Mucosa of stomach (tissue), 1 donor: ENCODE measurements around the gene NOP56.
A peak's percentile ranks its signal among the peaks of the same experiment; 100 is the strongest.

Experiments used
- H3K27me3 ChIP-seq: one replicate; pipeline ENCODE4 v1.7.0; 2013; ENCODE audit warnings: mild to moderate bottlenecking, low read length; ENCODE audit not compliant: control insufficient read depth, insufficient read depth
- H3K36me3 ChIP-seq: one replicate; pipeline ENCODE4 v1.7.0; 2013; ENCODE audit warnings: low read length; ENCODE audit not compliant: control insufficient read depth, insufficient read depth
- H3K4me1 ChIP-seq: one replicate; pipeline ENCODE4 v1.7.0; 2013; ENCODE audit warnings: mild to moderate bottlenecking, low read length; ENCODE audit not compliant: control insufficient read depth, insufficient read depth
- H3K4me3 ChIP-seq: one replicate; pipeline ENCODE4 v1.7.0; 2013; ENCODE audit warnings: low read length
- H3K9ac ChIP-seq: one replicate; pipeline ENCODE4 v1.7.0; 2013; ENCODE audit warnings: mild to moderate bottlenecking, low read length, moderate library complexity
- H3K9me3 ChIP-seq: one replicate; pipeline ENCODE4 v1.7.0; 2013; ENCODE audit warnings: mild to moderate bottlenecking, low read length, moderate library complexity; ENCODE audit not compliant: control insufficient read depth
- donor health status: Pancreatic carcinoma.

Gene NOP56

GRCh38 chr20:2651772-2652723, at the start of gene NOP56:
Gene NOP56 (plus strand): TSS chr20:2652632. CDS start chr20:2652661, 29 bp downstream.
- H3K9ac ChIP-seq = peak within 1 kb of the TSS; percentile 78
- no peaks in the 10 kb centered on the region for H3K27me3 ChIP-seq
- peak within 1 kb of the TSS; percentile 80 for H3K4me3 ChIP-seq
- no peaks in the 10 kb centered on the region for H3K9me3 ChIP-seq
- peaks cover 6% of the 10 kb centered on the region for H3K4me1 ChIP-seq
- H3K36me3 ChIP-seq = peaks cover 21% of the 10 kb centered on the region

GRCh38 chr20:2602746-2603145, 49.7 kb upstream of the NOP56 start:
- no peaks in the 10 kb centered on the region for H3K27me3 ChIP-seq
- H3K4me1 ChIP-seq = peaks cover 10% of the 10 kb centered on the region
- no peak overlapping the region for H3K9ac ChIP-seq
- no peaks in the 10 kb centered on the region for H3K36me3 ChIP-seq
- H3K4me3 ChIP-seq = no peak overlapping the region
- H3K9me3 ChIP-seq = no peaks in the 10 kb centered on the region

GRCh38 chr20:2603816-2604505, 48.5 kb upstream of the NOP56 start:
- Histone ChIP-seq H3K27me3 (no peaks in the 10 kb centered on the region), H3K9ac (no peak overlapping the region), H3K36me3 (no peaks in the 10 kb centered on the region)

GRCh38 chr20:2604506-2604835, 48.0 kb upstream of the NOP56 start:
- H3K27me3 ChIP-seq = no peaks in the 10 kb centered on the region
- no peak overlapping the region for H3K4me3 ChIP-seq
- H3K4me1 ChIP-seq = peaks cover 10% of the 10 kb centered on the region
- no peak overlapping the region for H3K9ac ChIP-seq
- H3K9me3 ChIP-seq = no peaks in the 10 kb centered on the region
- H3K36me3 ChIP-seq = no peaks in the 10 kb centered on the region

More at GRCh38 chr20:2603816-2604505, 48.5 kb upstream of the NOP56 start:
- H3K4me3 ChIP-seq = no peak overlapping the region
- no peaks in the 10 kb centered on the region for H3K9me3 ChIP-seq
- peaks cover 10% of the 10 kb centered on the region for H3K4me1 ChIP-seq

GRCh38 chr20:2606507-2607006, 45.9 kb upstream of the NOP56 start:
- H3K27me3 ChIP-seq = peaks cover 3% of the 10 kb centered on the region
- no peaks in the 10 kb centered on the region for H3K36me3 ChIP-seq
- no peak overlapping the region for H3K9ac ChIP-seq
- peaks cover 10% of the 10 kb centered on the region for H3K4me1 ChIP-seq
- no peaks in the 10 kb centered on the region for H3K9me3 ChIP-seq
- H3K4me3 ChIP-seq = no peak overlapping the region

DNA sequence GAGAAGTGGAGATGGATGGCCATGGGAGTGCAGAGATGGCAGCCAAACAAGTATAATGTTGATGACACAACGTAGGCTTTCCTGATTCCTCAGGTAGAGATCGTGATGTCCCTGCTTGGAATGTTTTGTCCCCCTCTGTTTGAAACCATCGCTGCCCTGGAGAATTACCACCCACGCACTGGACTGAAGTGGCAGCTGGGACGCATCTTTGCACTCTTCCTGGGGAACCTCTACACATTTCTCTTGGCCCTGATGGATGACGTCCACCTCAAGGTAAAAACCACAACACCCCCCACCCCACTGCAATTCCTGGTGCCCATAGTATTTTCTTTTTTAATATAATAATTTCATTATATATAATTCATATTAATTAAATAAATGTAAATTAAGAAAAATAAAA, 42.1 kb upstream of the NOP56 start:
- peaks cover 3% of the 10 kb centered on the region for H3K27me3 ChIP-seq

GRCh38 chr20:2610941-2611720, 41.3 kb upstream of the NOP56 start:
- Histone ChIP-seq H3K27me3 (peaks cover 3% of the 10 kb centered on the region), H3K36me3 (no peaks in the 10 kb centered on the region), H3K4me3 (no peak overlapping the region), H3K9me3 (no peaks in the 10 kb centered on the region), H3K4me1 (no peaks in the 10 kb centered on the region), H3K9ac (no peak overlapping the region)

More for the DNA sequence above, 42.1 kb upstream of the NOP56 start:
- H3K9me3 ChIP-seq = no peaks in the 10 kb centered on the region
- no peak overlapping the region for H3K9ac ChIP-seq
- no peaks in the 10 kb centered on the region for H3K36me3 ChIP-seq
- H3K4me3 ChIP-seq = no peak overlapping the region
- no peaks in the 10 kb centered on the region for H3K4me1 ChIP-seq

- Histone ChIP-seq H3K27me3 (peaks cover 3% of the 10 kb centered on the region), H3K4me3 (no peak overlapping the region), H3K9me3 (no peaks in the 10 kb centered on the region), H3K36me3 (no peaks in the 10 kb centered on the region), H3K9ac (no peak overlapping the region), H3K4me1 (no peaks in the 10 kb centered on the region)
Observed at GRCh38 chr20:2612073-2612472, 40.4 kb upstream of the NOP56 start.

DNA sequence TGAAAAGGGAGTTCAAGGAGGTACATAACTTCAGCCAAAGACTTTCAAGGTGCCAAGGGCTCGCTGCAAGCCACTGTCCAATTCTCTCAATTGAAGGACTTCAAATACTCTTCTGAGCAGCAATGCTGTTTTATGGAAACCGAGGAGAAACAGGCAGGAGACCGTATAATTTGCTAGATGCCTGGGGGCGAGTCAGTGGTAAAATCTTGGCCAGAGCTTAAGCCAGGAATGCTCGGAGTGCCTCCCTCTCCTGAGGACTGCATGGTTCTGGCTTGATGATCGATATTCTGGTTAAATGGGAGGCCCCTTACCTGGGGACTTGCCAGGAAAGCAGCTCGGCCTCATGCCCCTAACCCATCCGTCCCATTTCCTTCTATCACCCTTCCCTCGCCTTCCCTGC, 35.8 kb upstream of the NOP56 start:
- H3K9me3 ChIP-seq = no peaks in the 10 kb centered on the region
- H3K9ac ChIP-seq = no peak overlapping the region
- no peaks in the 10 kb centered on the region for H3K36me3 ChIP-seq
- no peaks in the 10 kb centered on the region for H3K4me1 ChIP-seq
- no peak overlapping the region for H3K4me3 ChIP-seq
- H3K27me3 ChIP-seq = peaks cover 2% of the 10 kb centered on the region

DNA sequence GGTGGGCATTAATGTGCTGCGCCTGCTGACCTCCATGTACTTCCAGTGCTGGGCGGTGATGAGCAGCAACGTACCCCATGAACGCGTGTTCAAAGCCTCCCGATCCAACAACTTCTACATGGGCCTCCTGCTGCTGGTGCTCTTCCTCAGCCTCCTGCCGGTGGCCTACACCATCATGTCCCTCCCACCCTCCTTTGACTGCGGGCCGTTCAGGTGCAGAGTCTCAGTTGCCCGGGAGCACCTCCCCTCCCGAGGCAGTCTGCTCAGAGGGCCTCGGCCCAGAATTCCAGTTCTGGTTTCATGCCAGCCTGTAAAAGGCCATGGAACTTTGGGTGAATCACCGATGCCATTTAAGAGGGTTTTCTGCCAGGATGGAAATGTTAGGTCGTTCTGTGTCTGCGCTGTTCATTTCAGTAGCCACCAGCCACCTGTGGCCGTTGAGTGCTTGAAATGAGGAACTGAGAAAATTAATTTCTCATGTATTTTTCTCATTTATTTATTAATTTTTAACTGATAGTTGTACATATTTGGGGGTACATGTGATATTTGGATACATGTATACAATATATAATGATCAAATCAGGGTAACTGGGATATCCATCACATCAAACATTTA, 35.2 kb upstream of the NOP56 start:
- Histone ChIP-seq H3K4me3 (no peak overlapping the region), H3K36me3 (no peaks in the 10 kb centered on the region), H3K9me3 (no peaks in the 10 kb centered on the region), H3K4me1 (no peaks in the 10 kb centered on the region), H3K27me3 (peaks cover 2% of the 10 kb centered on the region), H3K9ac (no peak overlapping the region)

GRCh38 chr20:2618815-2619214, 33.6 kb upstream of the NOP56 start:
- no peak overlapping the region for H3K4me3 ChIP-seq
- H3K9ac ChIP-seq = no peak overlapping the region
- peaks cover 2% of the 10 kb centered on the region for H3K27me3 ChIP-seq
- no peaks in the 10 kb centered on the region for H3K9me3 ChIP-seq
- H3K36me3 ChIP-seq = no peaks in the 10 kb centered on the region
- no peaks in the 10 kb centered on the region for H3K4me1 ChIP-seq
